ENCODE data around the gene GALNT10. TPM values are rescaled to one million over a fixed set of nuclear protein-coding genes. Genes with fewer than 3 reads are reported as not detected.

Gene GALNT10
- total RNA-seq, 2 donors from 2014 or later, result 34.7 to 40.4 TPM

DNA sequence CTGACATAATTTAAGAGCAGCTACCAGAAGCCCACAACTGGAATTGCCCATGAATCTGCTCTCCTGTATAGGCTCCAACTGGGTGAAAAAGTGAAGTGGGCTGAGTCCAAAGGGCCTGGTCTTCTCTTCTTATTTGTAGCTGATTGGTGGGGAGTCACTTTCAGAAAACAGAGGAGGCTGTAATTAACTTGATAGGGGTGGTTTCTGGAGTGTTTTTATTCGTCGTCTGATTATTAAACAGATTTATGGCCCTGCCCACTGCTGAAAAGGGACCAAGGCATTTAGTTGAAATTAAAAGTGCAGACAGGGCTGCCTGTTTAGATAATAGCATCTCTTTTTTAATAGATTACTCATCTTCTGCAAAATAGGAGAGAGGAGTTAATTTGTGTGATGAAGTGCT lies 174.2 kb downstream of the GALNT10 start:
- H3K4me3 Mint-ChIP-seq, result no peak overlapping the region

DNA sequence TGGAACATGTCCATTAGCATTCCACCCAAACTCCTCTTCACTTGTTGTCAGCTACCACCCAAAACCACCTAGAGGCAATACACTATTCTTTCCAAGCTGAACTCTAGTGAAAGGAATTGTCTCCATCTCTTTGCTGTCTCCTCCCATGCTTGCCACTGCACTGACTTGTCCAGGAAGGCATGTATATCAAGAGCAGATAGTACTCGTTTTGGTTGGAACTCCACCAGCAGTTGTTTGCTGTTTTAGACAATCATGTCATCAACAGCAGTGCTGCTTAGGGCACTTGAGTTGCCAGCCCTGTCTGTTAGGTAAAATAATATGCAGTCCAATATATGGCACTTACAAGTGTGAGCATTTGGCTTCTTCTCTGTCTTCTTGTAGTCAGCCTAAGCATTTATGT lies 175.3 kb downstream of the GALNT10 start:
- DNase-seq (no peak), ATAC-seq (no peak)
- H3K27ac Mint-ChIP-seq, result no peak overlapping the region
- H3K4me3 Mint-ChIP-seq, result no peak overlapping the region
- no peaks in the 10 kb centered on the region for H3K27me3 Mint-ChIP-seq
- peaks cover 23% of the 10 kb centered on the region for H3K4me1 Mint-ChIP-seq
- no peaks in the 10 kb centered on the region for H3K9me3 ChIP-seq (ENCODE audit: control insufficient read depth, low read length, poor library complexity, severe bottlenecking)
- H3K36me3 Mint-ChIP-seq (ENCODE audit: low read depth), result peaks cover 11% of the 10 kb centered on the region

More for the DNA sequence above, 174.2 kb downstream of the GALNT10 start:
- peaks cover 16% of the 10 kb centered on the region for H3K4me1 Mint-ChIP-seq
- no peaks in the 10 kb centered on the region for H3K9me3 ChIP-seq (ENCODE audit: control insufficient read depth, low read length, poor library complexity, severe bottlenecking)
- peaks cover 5% of the 10 kb centered on the region for H3K36me3 Mint-ChIP-seq (ENCODE audit: low read depth)
- DNase-seq (no peak), ATAC-seq (no peak)
- peak overlapping the region; percentile 34 for H3K27ac Mint-ChIP-seq
- no peaks in the 10 kb centered on the region for H3K27me3 Mint-ChIP-seq

DNA sequence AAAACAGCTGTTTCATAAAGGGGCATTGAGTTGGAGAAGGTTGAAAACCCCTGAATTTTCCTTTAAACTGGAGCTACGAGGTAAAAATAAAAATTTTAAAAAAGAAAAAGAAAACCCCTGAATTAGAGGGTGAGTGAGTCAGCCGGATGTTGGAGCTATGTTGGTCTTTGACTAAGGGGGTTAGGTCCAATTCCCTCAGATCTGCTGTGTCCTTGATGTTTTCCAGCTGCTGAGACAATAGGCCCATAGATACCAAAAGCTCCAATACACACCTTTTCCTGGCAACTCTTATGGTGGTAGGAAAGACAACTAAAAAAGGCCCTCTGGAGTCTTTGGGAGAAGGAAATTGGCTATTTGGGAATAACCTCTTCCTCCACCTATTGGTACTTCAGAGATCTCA lies 175.8 kb downstream of the GALNT10 start:
- no peak for ATAC-seq
- Mint-ChIP-seq H3K27ac (no peak overlapping the region), H3K36me3 (ENCODE audit: low read depth) (peaks cover 11% of the 10 kb centered on the region), H3K4me1 (peaks cover 26% of the 10 kb centered on the region), H3K27me3 (no peaks in the 10 kb centered on the region), H3K4me3 (no peak overlapping the region)
- no peaks in the 10 kb centered on the region for H3K9me3 ChIP-seq (ENCODE audit: control insufficient read depth, low read length, poor library complexity, severe bottlenecking)
- no peak for DNase-seq

DNA sequence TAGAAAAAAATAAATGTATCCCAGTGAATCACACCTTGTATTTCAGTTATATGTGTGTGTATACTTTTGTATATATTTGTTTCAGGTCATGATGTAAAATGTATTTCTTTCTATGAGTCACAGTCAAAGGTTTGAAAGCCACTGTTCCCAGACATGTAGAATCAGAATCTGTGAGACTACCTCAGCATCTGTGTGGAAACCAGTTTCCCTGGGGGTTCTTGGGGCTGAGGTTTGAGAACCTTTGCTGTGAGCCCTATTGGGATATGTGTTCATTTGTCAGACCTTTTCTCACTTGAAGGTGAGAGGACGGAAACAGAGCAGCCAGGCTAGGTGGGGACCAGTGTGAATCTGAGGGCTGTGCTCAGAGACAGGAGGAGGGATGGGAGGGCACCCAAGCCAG lies 176.6 kb downstream of the GALNT10 start:
- no peak overlapping the region for H3K4me3 Mint-ChIP-seq
- no peaks in the 10 kb centered on the region for H3K27me3 Mint-ChIP-seq

DNA sequence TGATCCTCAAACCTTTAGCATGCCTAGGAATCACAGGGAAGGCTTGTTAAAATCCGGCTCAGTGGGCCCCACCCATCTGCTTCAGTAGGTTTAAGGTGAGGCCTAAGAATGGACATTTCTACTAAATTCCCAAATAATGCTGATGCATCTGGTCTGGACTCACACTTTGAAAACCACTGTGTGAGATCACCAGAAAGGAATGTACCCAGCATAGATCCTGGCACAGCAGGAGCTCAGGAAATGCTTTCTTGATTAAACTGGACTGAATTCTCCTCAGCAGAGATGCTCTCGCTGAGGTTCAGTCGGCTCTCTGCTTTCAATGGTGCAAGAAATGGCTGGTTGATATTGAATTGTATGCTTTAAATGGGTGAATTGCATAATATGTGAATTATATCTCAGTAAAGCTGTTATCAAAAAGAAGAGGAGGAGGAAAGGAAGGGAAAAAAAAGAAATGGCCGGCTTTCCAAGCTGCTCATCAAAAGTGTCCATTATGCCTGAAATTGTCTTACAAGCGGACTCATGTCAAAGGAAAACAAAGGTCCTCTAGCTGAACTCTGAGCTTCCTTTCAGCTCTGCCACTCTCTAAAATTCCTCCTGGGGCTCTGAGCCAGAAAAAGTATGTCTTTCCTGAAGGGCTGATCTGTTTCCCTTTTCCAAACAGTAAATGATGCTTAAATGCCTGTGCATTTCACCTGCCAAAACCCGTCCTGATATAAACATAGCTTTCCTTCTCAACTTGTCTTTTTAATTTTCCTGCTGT lies 177.7 kb downstream of the GALNT10 start:
- ATAC-seq (no peak), DNase-seq (no peak)
- Mint-ChIP-seq H3K27me3 (no peaks in the 10 kb centered on the region), H3K36me3 (ENCODE audit: low read depth) (peaks cover 11% of the 10 kb centered on the region), H3K4me3 (peak overlapping the region; percentile 36), H3K4me1 (peaks cover 21% of the 10 kb centered on the region), H3K27ac (peak overlapping the region; percentile 53)
- no peaks in the 10 kb centered on the region for H3K9me3 ChIP-seq (ENCODE audit: control insufficient read depth, low read length, poor library complexity, severe bottlenecking)

More for the DNA sequence above, 176.6 kb downstream of the GALNT10 start:
- H3K36me3 Mint-ChIP-seq (ENCODE audit: low read depth), result peaks cover 11% of the 10 kb centered on the region
- ATAC-seq (no peak), DNase-seq (no peak)
- H3K27ac Mint-ChIP-seq, result no peak overlapping the region
- H3K9me3 ChIP-seq (ENCODE audit: control insufficient read depth, low read length, poor library complexity, severe bottlenecking), result no peaks in the 10 kb centered on the region
- H3K4me1 Mint-ChIP-seq, result peaks cover 26% of the 10 kb centered on the region

DNA sequence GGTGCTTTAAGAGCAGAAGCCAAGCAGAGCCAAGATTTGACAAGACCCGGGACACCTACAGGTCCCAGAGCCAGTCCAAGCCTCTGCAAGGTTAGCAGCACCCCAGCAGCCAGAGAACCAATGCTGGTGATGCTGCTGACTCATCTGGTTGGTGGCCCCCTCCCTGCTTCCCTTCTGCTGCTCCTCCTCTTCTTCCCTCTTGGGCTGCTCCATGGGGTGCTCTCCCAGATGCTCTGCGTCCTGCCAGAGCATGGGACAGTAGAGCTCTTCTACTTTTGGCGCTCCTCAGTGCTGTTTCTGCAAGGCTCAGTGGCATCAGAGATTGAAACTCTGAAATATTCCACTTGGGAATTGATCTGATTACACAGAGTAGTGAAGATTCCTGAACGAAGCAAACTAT lies 179.1 kb downstream of the GALNT10 start:
- Mint-ChIP-seq H3K4me3 (no peak overlapping the region), H3K27ac (peak overlapping the region; percentile 54), H3K36me3 (ENCODE audit: low read depth) (peaks cover 7% of the 10 kb centered on the region), H3K27me3 (no peaks in the 10 kb centered on the region), H3K4me1 (peaks cover 12% of the 10 kb centered on the region)
- DNase-seq, result no peak
- no peak for ATAC-seq
- H3K9me3 ChIP-seq (ENCODE audit: control insufficient read depth, low read length, poor library complexity, severe bottlenecking), result no peaks in the 10 kb centered on the region

DNA sequence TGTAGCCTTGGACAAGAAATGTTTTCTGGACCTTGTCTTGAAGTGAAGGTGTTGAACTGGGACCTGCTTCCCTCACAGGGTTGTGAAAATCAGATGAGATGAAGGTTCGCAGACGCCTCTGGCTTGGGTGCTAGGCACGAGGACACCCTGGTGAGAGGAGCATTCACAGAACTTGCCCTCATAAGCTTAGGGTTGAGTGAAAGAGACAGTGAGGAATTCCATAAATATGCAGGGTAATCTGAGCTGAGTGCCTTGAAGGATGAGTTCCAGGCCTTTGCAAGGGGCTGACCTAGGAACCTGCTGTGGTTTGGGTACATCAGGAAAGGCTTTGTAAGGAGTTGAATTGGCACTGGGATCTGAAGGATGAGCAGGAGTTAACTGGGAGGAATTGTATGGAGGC lies 179.6 kb downstream of the GALNT10 start:
- Mint-ChIP-seq H3K4me3 (no peak overlapping the region), H3K36me3 (ENCODE audit: low read depth) (peaks cover 7% of the 10 kb centered on the region), H3K27ac (peak overlapping the region; percentile 54), H3K4me1 (peaks cover 11% of the 10 kb centered on the region), H3K27me3 (no peaks in the 10 kb centered on the region)
- no peak for ATAC-seq
- H3K9me3 ChIP-seq (ENCODE audit: control insufficient read depth, low read length, poor library complexity, severe bottlenecking), result no peaks in the 10 kb centered on the region
- no peak for DNase-seq

DNA sequence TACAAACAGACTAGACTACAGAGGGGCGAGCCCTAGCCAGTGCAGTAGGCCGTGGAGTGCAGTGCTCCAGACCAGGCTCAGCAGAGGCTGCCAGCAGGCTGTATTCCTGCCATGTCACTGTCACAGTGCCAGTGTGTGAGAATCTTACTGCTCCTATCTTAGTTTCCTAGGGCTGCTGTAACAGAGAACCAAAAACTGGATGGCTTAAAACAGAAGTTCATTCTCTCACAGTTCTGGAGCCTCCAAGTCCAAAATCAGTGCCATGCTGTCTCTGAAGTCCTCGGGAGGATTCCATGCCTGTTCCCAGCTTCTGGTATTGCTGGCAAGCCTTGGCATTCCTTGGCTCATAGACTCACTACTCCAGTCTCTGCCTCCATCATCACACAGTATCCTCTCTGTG lies 180.3 kb downstream of the GALNT10 start:
- ATAC-seq (no peak), DNase-seq (no peak)
- H3K4me1 Mint-ChIP-seq, result peaks cover 11% of the 10 kb centered on the region
- H3K9me3 ChIP-seq (ENCODE audit: control insufficient read depth, low read length, poor library complexity, severe bottlenecking), result no peaks in the 10 kb centered on the region
- no peaks in the 10 kb centered on the region for H3K27me3 Mint-ChIP-seq
- H3K36me3 Mint-ChIP-seq (ENCODE audit: low read depth), result peaks cover 7% of the 10 kb centered on the region
- peak overlapping the region; percentile 54 for H3K27ac Mint-ChIP-seq
- no peak overlapping the region for H3K4me3 Mint-ChIP-seq

DNA sequence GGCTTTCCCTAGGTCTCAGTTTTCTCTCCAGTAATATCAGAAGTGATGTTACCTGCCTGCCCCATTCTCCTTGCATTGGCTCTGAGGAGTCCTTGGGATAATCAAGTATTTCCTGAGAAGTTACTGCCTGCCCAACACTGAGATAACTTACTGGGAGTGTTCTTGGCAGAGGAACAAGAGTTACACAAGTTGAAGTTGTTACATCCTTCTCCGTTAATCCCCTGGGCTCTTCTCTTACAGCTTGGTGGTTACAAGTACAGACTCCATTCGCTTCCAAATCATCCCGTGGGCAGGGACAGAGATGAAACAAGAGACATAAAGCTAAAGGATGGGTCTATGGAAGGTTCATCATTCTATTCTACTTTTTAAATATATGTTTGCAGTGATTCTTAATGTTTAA lies 181.2 kb downstream of the GALNT10 start:
- Mint-ChIP-seq H3K4me1 (peaks cover 11% of the 10 kb centered on the region), H3K27ac (peak overlapping the region; percentile 54), H3K4me3 (no peak overlapping the region), H3K27me3 (no peaks in the 10 kb centered on the region), H3K36me3 (ENCODE audit: low read depth) (peaks cover 7% of the 10 kb centered on the region)
- ATAC-seq (no peak), DNase-seq (no peak)
- H3K9me3 ChIP-seq (ENCODE audit: control insufficient read depth, low read length, poor library complexity, severe bottlenecking), result no peaks in the 10 kb centered on the region

DNA sequence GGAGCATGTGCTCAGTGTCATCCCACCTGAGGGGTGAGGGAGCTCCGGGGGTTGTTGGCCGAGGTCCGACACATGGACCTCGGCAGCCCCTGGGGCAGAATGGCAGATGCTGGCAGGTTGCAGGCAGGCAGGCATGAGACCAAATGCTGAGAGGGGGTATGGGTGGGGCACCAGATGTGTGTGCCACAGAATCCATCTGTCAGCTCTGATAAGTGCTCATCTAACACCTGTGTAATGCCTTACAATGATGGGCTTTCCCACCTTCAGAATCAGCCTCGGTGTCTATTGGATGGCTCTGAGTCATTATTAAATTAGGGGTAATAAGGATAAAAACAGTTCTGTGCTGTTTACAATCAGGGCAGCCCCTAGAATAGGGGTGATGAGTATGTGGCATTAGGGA lies 182.1 kb downstream of the GALNT10 start:
- peak overlapping the region; percentile 54 for H3K27ac Mint-ChIP-seq
- peaks cover 13% of the 10 kb centered on the region for H3K4me1 Mint-ChIP-seq
- H3K36me3 Mint-ChIP-seq (ENCODE audit: low read depth), result peaks cover 11% of the 10 kb centered on the region
- H3K27me3 Mint-ChIP-seq, result no peaks in the 10 kb centered on the region
- H3K4me3 Mint-ChIP-seq, result no peak overlapping the region
- ATAC-seq, result no peak
- no peaks in the 10 kb centered on the region for H3K9me3 ChIP-seq (ENCODE audit: control insufficient read depth, low read length, poor library complexity, severe bottlenecking)
- no peak for DNase-seq

DNA sequence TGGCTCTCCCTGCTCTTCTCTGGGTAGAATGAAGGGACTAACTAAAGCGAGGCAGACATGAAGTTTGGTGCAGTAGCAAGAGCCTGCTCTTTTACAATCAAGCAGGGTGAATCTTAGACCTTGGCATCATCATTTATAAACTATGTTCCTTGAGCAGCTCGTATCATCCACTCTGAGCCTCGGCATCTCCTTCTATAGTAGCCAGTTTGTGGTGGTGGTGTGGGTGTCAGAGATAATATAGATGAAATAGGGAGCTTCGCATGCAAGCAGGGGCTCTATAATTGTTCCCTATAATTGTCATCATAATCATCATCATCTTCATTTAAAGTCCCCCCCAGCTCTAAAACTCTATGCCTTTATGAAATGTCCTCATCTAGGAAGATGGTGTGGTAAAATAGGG lies 182.8 kb downstream of the GALNT10 start:
- no peaks in the 10 kb centered on the region for H3K27me3 Mint-ChIP-seq
- no peaks in the 10 kb centered on the region for H3K9me3 ChIP-seq (ENCODE audit: control insufficient read depth, low read length, poor library complexity, severe bottlenecking)
- ATAC-seq (no peak), DNase-seq (no peak)
- peaks cover 15% of the 10 kb centered on the region for H3K36me3 Mint-ChIP-seq (ENCODE audit: low read depth)
- peaks cover 13% of the 10 kb centered on the region for H3K4me1 Mint-ChIP-seq
- H3K27ac Mint-ChIP-seq, result no peak overlapping the region
- no peak overlapping the region for H3K4me3 Mint-ChIP-seq

DNA sequence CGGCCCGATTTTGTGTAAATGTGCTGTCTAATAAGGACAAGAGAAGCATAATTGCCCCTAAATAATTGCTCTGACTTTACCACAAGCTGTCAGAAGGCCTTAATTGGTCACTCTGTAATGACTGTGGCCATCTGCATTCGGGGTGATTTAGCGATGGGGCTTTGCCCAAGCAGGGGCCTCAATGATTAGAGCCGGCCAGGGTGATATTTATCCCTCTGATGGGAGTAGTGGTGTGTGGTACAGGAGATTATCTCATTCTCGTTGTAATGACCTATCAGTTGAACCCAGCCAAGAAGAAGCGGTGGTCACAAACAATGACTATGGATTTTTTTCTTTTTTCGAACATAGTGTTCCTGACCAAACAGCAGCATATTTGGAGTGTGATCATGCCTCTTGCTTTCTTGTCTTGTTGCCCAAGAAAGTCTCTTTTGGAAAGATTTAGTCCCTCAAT lies 183.2 kb downstream of the GALNT10 start:
- H3K36me3 Mint-ChIP-seq (ENCODE audit: low read depth), result peaks cover 15% of the 10 kb centered on the region

DNA sequence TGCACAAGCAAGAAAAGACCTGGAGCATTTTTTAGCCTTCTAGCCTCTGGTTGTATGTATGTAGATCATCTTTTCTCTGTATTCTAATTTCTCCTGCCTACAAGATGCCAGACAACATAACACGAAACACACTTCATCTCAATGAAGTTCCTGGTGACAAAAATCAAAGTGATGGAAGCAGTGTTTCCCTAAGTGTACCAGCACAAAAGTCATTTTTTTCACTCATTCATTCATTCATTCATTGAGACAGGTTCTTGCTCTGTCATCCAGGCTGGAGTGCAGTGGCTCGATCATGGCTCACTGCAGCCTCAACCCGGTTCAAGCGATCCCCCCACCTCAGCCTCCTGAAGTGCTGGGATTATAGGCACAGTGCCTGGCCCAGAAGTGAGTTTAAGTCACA lies 183.7 kb downstream of the GALNT10 start:
- Mint-ChIP-seq H3K4me1 (peaks cover 13% of the 10 kb centered on the region), H3K27me3 (no peaks in the 10 kb centered on the region), H3K36me3 (ENCODE audit: low read depth) (peaks cover 15% of the 10 kb centered on the region), H3K4me3 (no peak overlapping the region), H3K27ac (no peak overlapping the region)
- DNase-seq (no peak), ATAC-seq (no peak)
- no peaks in the 10 kb centered on the region for H3K9me3 ChIP-seq (ENCODE audit: control insufficient read depth, low read length, poor library complexity, severe bottlenecking)

More for the DNA sequence above, 183.2 kb downstream of the GALNT10 start:
- peaks cover 13% of the 10 kb centered on the region for H3K4me1 Mint-ChIP-seq
- DNase-seq (no peak), ATAC-seq (no peak)
- H3K4me3 Mint-ChIP-seq, result no peak overlapping the region
- no peaks in the 10 kb centered on the region for H3K27me3 Mint-ChIP-seq
- H3K9me3 ChIP-seq (ENCODE audit: control insufficient read depth, low read length, poor library complexity, severe bottlenecking), result no peaks in the 10 kb centered on the region
- H3K27ac Mint-ChIP-seq, result no peak overlapping the region

Data from T-helper 17 cell (primary cell).